PC-3 (cell line): ENCODE measurements around the gene CCDC183. TPM values are rescaled to one million over a fixed set of nuclear protein-coding genes. Genes with fewer than 3 reads are reported as not detected.
"Not testable (repeated sequence)": the region's sequence is repeated elsewhere in the genome, so short reads cannot be mapped to it uniquely, and the experiment has no call there.

Source experiments
- ATAC-seq: fragments of 200-7000 bp; cut with Tn5 transposase; 2 replicates; pipeline ENCODE4 v1.9.1; 2020; ENCODE audit warnings: mild to moderate bottlenecking, moderate library complexity
- BruUV-seq: library from RNA; stranded (reverse); fragments of 400-500 nt; replicated peaks from 2 replicates; lab custom pipeline; 2021; lab: Mats Ljungman, UMichigan
- CTCF ChIA-PET: fragments of 300-600 bp; sonication (Branson Sonifier 250); formaldehyde crosslinking; loops from one replicate; lab custom pipeline; 2022; ENCODE audit warnings: antibody characterized with exemption; lab: Charles Lee
- POLR2A ChIA-PET: fragments of 300-600 bp; sonication (Branson Sonifier 250); formaldehyde crosslinking; loops from one replicate; lab custom pipeline; 2022; ENCODE audit warnings: antibody characterized with exemption; ENCODE audit not compliant: unreplicated experiment; lab: Charles Lee
- DNase-seq: peaks from one replicate; pipeline ENCODE4 v3.0.0-alpha.2; 2015
- H2AFZ ChIP-seq: fragments of 300-600 bp; sonication (generic); 2 replicates; pipeline ENCODE4 v1.6.0; 2016; ENCODE audit warnings: antibody characterized with exemption, low read length
- H3F3A ChIP-seq: fragments of 300-600 bp; sonication (generic); one replicate; pipeline ENCODE4 v1.6.0; 2017; ENCODE audit warnings: antibody characterized with exemption, low read length, control low read depth, mild to moderate bottlenecking; ENCODE audit not compliant: unreplicated experiment
- H3K27ac ChIP-seq: fragments of 300-600 bp; sonication (generic); 2 replicates; pipeline ENCODE4 v1.5.1; 2016; ENCODE audit warnings: mild to moderate bottlenecking, low read length
- H3K27me3 ChIP-seq: fragments of 300-600 bp; sonication (generic); 2 replicates; pipeline ENCODE4 v1.6.1; 2016; ENCODE audit warnings: low read length, mixed read lengths
- H3K36me3 ChIP-seq: fragments of 300-600 bp; sonication (generic); 2 replicates; pipeline ENCODE4 v1.6.1; 2016; ENCODE audit warnings: low read depth, mixed run types, low read length, mixed read lengths
- H3K4me1 ChIP-seq: fragments of 300-600 bp; sonication (generic); 2 replicates; pipeline ENCODE4 v1.5.1; 2016; ENCODE audit warnings: low read length; ENCODE audit not compliant: insufficient read depth
- H3K4me2 ChIP-seq: fragments of 300-600 bp; sonication (generic); 2 replicates; pipeline ENCODE4 v1.6.0; 2016; ENCODE audit warnings: low read length
- H3K4me3 ChIP-seq: fragments of 300-600 bp; sonication (generic); 2 replicates; pipeline ENCODE4 v1.5.1; 2016; ENCODE audit warnings: mild to moderate bottlenecking, low read length, mixed read lengths
- H3K79me2 ChIP-seq: fragments of 300-600 bp; sonication (generic); 2 replicates; pipeline ENCODE4 v1.6.1; 2017; ENCODE audit warnings: low read length, mixed read lengths
- H3K9ac ChIP-seq: fragments of 300-600 bp; sonication (generic); 2 replicates; pipeline ENCODE4 v1.6.0; 2016; ENCODE audit warnings: mild to moderate bottlenecking, low read length
- H3K9me2 ChIP-seq: fragments of 300-600 bp; sonication (generic); replicated peaks from 2 replicates; pipeline ENCODE4 v1.6.1; 2016; ENCODE audit warnings: mixed run types, low read length, mixed read lengths
- H3K9me3 ChIP-seq: fragments of 300-600 bp; sonication (generic); 2 replicates; pipeline ENCODE4 v1.6.1; 2016; ENCODE audit warnings: low read length, mixed read lengths
- H4K20me1 ChIP-seq: fragments of 300-600 bp; sonication (generic); 2 replicates; pipeline ENCODE4 v1.6.1; 2016; ENCODE audit warnings: low read length, mixed read lengths
- CTCF ChIP-seq: fragments of 300-600 bp; sonication (generic); conservative IDR thresholded peaks from 2 replicates; pipeline ENCODE4 v1.5.1; 2017; ENCODE audit warnings: antibody characterized with exemption, low read depth, mild to moderate bottlenecking, low read length
- EZH2 ChIP-seq: fragments of 300-600 bp; sonication (generic); IDR thresholded peaks from one replicate; pipeline ENCODE4 v1.6.1; 2017; ENCODE audit warnings: antibody characterized with exemption, mild to moderate bottlenecking, low read length; ENCODE audit not compliant: unreplicated experiment
- EZH2phosphoT487 ChIP-seq: fragments of 300-600 bp; sonication (generic); IDR thresholded peaks from 2 replicates; pipeline ENCODE4 v1.6.1; 2018; ENCODE audit warnings: mild to moderate bottlenecking, antibody characterized with exemption, low read length, borderline replicate concordance
- intact Hi-C: fragments of 100-400 bp; cut with micrococcal nuclease; formaldehyde crosslinking; loops from 2 replicates; pipeline ENCODE4 v1.9.0; 2023
- total RNA-seq: library from RNA; depleted of rRNA; stranded (reverse); fragments of >200 nt; gene quantifications from 2 replicates; pipeline ENCODE4 v1.2.3, GENCODE V29; 2014

Gene CCDC183
- total RNA-seq, 1 experiment from 2014 or later = 0.87 TPM

GRCh38 chr9:136782452-136782851 lies 13.7 kb upstream of the CCDC183 start:
- Histone ChIP-seq H3F3A (no peaks in the 10 kb centered on the region), H3K27me3 (peaks cover 15% of the 10 kb centered on the region; the same call in 1 of the 2 replicates), H3K4me3 (no peak overlapping the region), H3K4me1 (no peaks in the 10 kb centered on the region), H3K27ac (no peak overlapping the region), H3K36me3 (no peaks in the 10 kb centered on the region), H4K20me1 (no peaks in the 10 kb centered on the region), H2AFZ (no peak overlapping the region), H3K79me2 (no peaks in the 10 kb centered on the region), H3K9me2 (no peaks in the 10 kb centered on the region), H3K4me2 (no peak overlapping the region), H3K9me3 (no peaks in the 10 kb centered on the region), H3K9ac (no peak overlapping the region)
- no peak for ATAC-seq
- no TSS peak for BruUV-seq
- POLR2A ChIA-PET = no interaction called here
- CTCF ChIA-PET = no interaction called here
- TF ChIP-seq CTCF (no peak), EZH2phosphoT487 (no peak), EZH2 (no peak)
- intact Hi-C loops = no loop called here
- DNase-seq = no peak

GRCh38 chr9:136784249-136784996 lies 11.7 kb upstream of the CCDC183 start:
- no peak overlapping the region for H3K9ac ChIP-seq
- H3K9me3 ChIP-seq = no peaks in the 10 kb centered on the region
- no peaks in the 10 kb centered on the region for H3K79me2 ChIP-seq
- no peak overlapping the region for H3K4me3 ChIP-seq
- no peaks in the 10 kb centered on the region for H3K9me2 ChIP-seq
- no peaks in the 10 kb centered on the region for H3F3A ChIP-seq
- H4K20me1 ChIP-seq = no peaks in the 10 kb centered on the region
- peak; percentile 45 for DNase-seq
- ChIA-PET POLR2A (no interaction called here), CTCF (no interaction called here)
- TF ChIP-seq EZH2 (no peak), CTCF (peak; percentile 45; the same call in 1 of the 2 replicates), EZH2phosphoT487 (no peak)
- no TSS peak for BruUV-seq
- peak; percentile 21; the same call in 1 of the 2 replicates for ATAC-seq
- H3K4me1 ChIP-seq = peaks cover 4% of the 10 kb centered on the region; the same call in 1 of the 2 replicates
- intact Hi-C loops = loop anchor here (2.0 kb wide), 1 partner anchor 18 kb away; no protein-coding TSS in a partner anchor
- H3K36me3 ChIP-seq = no peaks in the 10 kb centered on the region
- no peak overlapping the region for H2AFZ ChIP-seq
- no peaks in the 10 kb centered on the region for H3K27me3 ChIP-seq
- no peak overlapping the region for H3K4me2 ChIP-seq
- H3K27ac ChIP-seq = no peak overlapping the region

GRCh38 chr9:136784997-136785361 lies 11.2 kb upstream of the CCDC183 start:
- no peaks in the 10 kb centered on the region for H3K9me2 ChIP-seq
- H3K36me3 ChIP-seq = no peaks in the 10 kb centered on the region
- H2AFZ ChIP-seq = no peak overlapping the region
- ChIA-PET CTCF (no interaction called here), POLR2A (no interaction called here)
- no peak for TF ChIP-seq CTCF
- TF ChIP-seq EZH2 = no peak
- TF ChIP-seq EZH2phosphoT487 = no peak
- H3K9ac ChIP-seq = no peak overlapping the region
- intact Hi-C loops = loop anchor here (2.0 to 5.0 kb wide), 2 partner anchors 18 to 252 kb away; no protein-coding TSS in a partner anchor
- H3K9me3 ChIP-seq = no peaks in the 10 kb centered on the region
- no peak for DNase-seq
- H3K4me1 ChIP-seq = peaks cover 4% of the 10 kb centered on the region; the same call in 1 of the 2 replicates
- H3K4me3 ChIP-seq = no peak overlapping the region
- H4K20me1 ChIP-seq = no peaks in the 10 kb centered on the region
- H3F3A ChIP-seq = no peaks in the 10 kb centered on the region
- ATAC-seq = no peak
- no peak overlapping the region for H3K4me2 ChIP-seq
- no TSS peak for BruUV-seq
- H3K27ac ChIP-seq = no peak overlapping the region
- H3K79me2 ChIP-seq = no peaks in the 10 kb centered on the region
- no peaks in the 10 kb centered on the region for H3K27me3 ChIP-seq

GRCh38 chr9:136785565-136786355 lies 10.4 kb upstream of the CCDC183 start:
- not testable (repeated sequence) for BruUV-seq, H3K4me1 ChIP-seq
- intact Hi-C loops = loop anchor here (2.0 to 5.0 kb wide), 2 partner anchors 19 to 252 kb away; no protein-coding TSS in a partner anchor

More at GRCh38 chr9:136785565-136786355, 10.4 kb upstream of the CCDC183 start:
- H3K9ac ChIP-seq, H2AFZ ChIP-seq, H3K79me2 ChIP-seq, CTCF ChIA-PET, H3K9me3 ChIP-seq, H4K20me1 ChIP-seq, DNase-seq, H3K27me3 ChIP-seq, H3K4me3 ChIP-seq, H3K4me2 ChIP-seq, ATAC-seq, H3K36me3 ChIP-seq, H3K27ac ChIP-seq, H3F3A ChIP-seq, H3K9me2 ChIP-seq: not testable (repeated sequence)
- POLR2A ChIA-PET = interaction anchor here (0.7 kb wide), 1 partner anchor 263 kb away, joined by 6 read pairs; no protein-coding TSS in a partner anchor
